ENCODE results near the gene CYP2S1. TPM values are rescaled to one million over a fixed set of nuclear protein-coding genes. Genes with fewer than 3 reads are reported as not detected.
A peak's percentile ranks its signal among the peaks of the same experiment; 100 is the strongest.

The CYP2S1 gene
- total and polyA plus RNA-seq, 2 of the 4 experiments (the other 2 are of a cell fraction): 0.54 to 2.1 TPM

DNA sequence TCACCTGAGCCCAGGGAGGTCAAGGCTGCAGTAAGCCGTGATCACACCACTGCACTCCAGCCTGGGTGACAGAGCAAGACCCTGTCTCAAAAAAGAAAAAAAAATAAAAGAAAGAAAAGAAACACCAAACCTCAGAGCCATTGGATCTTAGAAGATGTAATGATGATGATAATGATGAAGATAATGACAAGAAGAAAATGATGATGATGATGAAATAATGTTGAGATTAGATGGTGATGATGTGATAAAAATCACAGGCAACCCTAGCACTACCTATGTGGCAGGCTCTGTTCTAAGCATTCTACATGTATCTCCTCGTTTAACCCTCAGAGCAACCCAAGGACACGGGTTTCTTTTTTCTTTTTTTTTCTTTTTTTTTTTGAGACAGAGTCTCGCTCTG lies 51.1 kb downstream of the CYP2S1 start:
- H3K36me3 ChIP-seq (ENCODE audit: control insufficient read depth, insufficient read depth, low read length): peaks cover 84% of the 10 kb centered on the region
- no peak overlapping the region for H2BK15ac ChIP-seq (ENCODE audit: low read depth, low read length)
- H4K5ac ChIP-seq (ENCODE audit: low read depth, low read length): no peak overlapping the region
- BruUV-seq (replicated peaks): no TSS peak
- no peak overlapping the region for H3K56ac ChIP-seq (ENCODE audit: extremely low read depth, insufficient read depth, low read length)
- H3K27ac ChIP-seq (ENCODE audit: insufficient read depth, low read length): no peak overlapping the region
- H2AK9ac ChIP-seq (replicated peaks; ENCODE audit: low read depth, low read length, poor library complexity): no peak overlapping the region
- ATAC-seq (ENCODE audit: low read depth): no peak
- no peaks in the 10 kb centered on the region for H3K27me3 ChIP-seq (ENCODE audit: control insufficient read depth, insufficient read depth, low read length)
- no peaks in the 10 kb centered on the region for H3K4me1 ChIP-seq (ENCODE audit: control insufficient read depth, insufficient read depth, low read length)
- H4K91ac ChIP-seq (ENCODE audit: insufficient read depth, low read depth, low read length): no peak overlapping the region
- no peak overlapping the region for H2AFZ ChIP-seq (replicated peaks; ENCODE audit: low read length, poor library complexity)
- H3K4ac ChIP-seq (ENCODE audit: low read depth, low read length): no peak overlapping the region
- H3K79me1 ChIP-seq (ENCODE audit: low read depth in 1 of 2, low read length in 2 of 2): peaks cover 61 to 73% of the 10 kb centered on the region in 2 experiments
- H2AK5ac ChIP-seq (ENCODE audit: low read depth, low read length): no peak overlapping the region
- no peak overlapping the region for H3K14ac ChIP-seq (replicated peaks; ENCODE audit: low read depth, low read length)
- no peak overlapping the region for H2BK5ac ChIP-seq (ENCODE audit: low read depth, low read length, poor library complexity, severe bottlenecking)
- CTCF ChIA-PET: no interaction called here
- no peak overlapping the region for H3K9ac ChIP-seq (ENCODE audit: low read depth, low read length)
- H4K8ac ChIP-seq (ENCODE audit: low read depth in 2 of 2, low read length in 2 of 2): no peak overlapping the region
- WGBS, 2 experiments (ENCODE audit: extremely low coverage in 2 of 2, insufficient read length in 1 of 2): 89% methylated on average over 2 of the region's 4 CpGs; no CpG with 5 or more reads in 1 of the 2 experiments
- peaks cover 40% of the 10 kb centered on the region for H4K20me1 ChIP-seq (ENCODE audit: insufficient read depth, low read length)
- POLR2A ChIA-PET (ENCODE audit: unreplicated experiment): no interaction called here
- no peak overlapping the region for H2BK120ac ChIP-seq (ENCODE audit: low read depth, low read length)
- TF ChIP-seq CEBPB (IDR thresholded peaks at IDR 0.05; ENCODE audit: low read depth, low read length): peak; percentile 37; the same call in 1 of the 2 replicates
- no peak for TF ChIP-seq RFX5 (IDR thresholded peaks at IDR 0.05; ENCODE audit: low read depth, low read length)
- in situ Hi-C loops (cut with MboI; ENCODE audit: low sequenced_read_pairs): no loop called here
- H3K23ac ChIP-seq (ENCODE audit: low read depth, low read length): no peak overlapping the region
- intact Hi-C loops (cut with micrococcal nuclease): loop anchor here (1.0 kb wide), 1 partner anchor 40 kb away; no protein-coding TSS in a partner anchor
- no peak overlapping the region for H3K4me3 ChIP-seq (ENCODE audit: insufficient read depth, low read depth, low read length)
- H3K9me3 ChIP-seq (ENCODE audit: control insufficient read depth, insufficient read depth, low read length): no peaks in the 10 kb centered on the region
- peaks cover 12% of the 10 kb centered on the region for H3K9me1 ChIP-seq (ENCODE audit: insufficient read depth, low read length)
- no peak for DNase-seq
- H3K18ac ChIP-seq (ENCODE audit: low read depth, low read length): no peak overlapping the region
- dilution Hi-C loops (cut with HindIII; ENCODE audit: low sequenced_read_pairs, unreplicated experiment): no loop called here
- no peak overlapping the region for H3K4me2 ChIP-seq (ENCODE audit: low read depth, low read length)
- no peak overlapping the region for H2BK20ac ChIP-seq (ENCODE audit: low read depth, low read length)
